HepG2 (cell line): Measurements from ENCODE around the gene HADH. TPM values are rescaled to one million over a fixed set of nuclear protein-coding genes. Genes with fewer than 3 reads are reported as not detected.

ENCODE experiments used
- ARID3A ChIP-seq: IDR thresholded peaks from 2 replicates; pipeline ENCODE4 v1.6.1; 2012; ENCODE audit warnings: low read depth, low read length, improper control_type of control experiment
- ATF1 ChIP-seq: IDR thresholded peaks from 2 replicates; pipeline ENCODE4 v1.6.1; 2016; ENCODE audit warnings: mild to moderate bottlenecking, control low read depth
- CBX1 ChIP-seq: IDR thresholded peaks from one replicate; pipeline ENCODE4 v1.6.1; 2016; ENCODE audit warnings: antibody characterized with exemption, low read depth
- HDAC1 ChIP-seq: sonication (generic); formaldehyde crosslinking; IDR thresholded peaks from 2 replicates; pipeline ENCODE4 v1.5.1; 2020; ENCODE audit warnings: mild to moderate bottlenecking, missing genetic modification reagents
- ISL2 ChIP-seq: sonication (generic); formaldehyde crosslinking; IDR thresholded peaks from 2 replicates; pipeline ENCODE4 v1.5.0; 2020; ENCODE audit warnings: missing genetic modification reagents
- KLF13 ChIP-seq: sonication (generic); formaldehyde crosslinking; IDR thresholded peaks from 2 replicates; pipeline ENCODE4 v1.4.0; 2020; ENCODE audit warnings: mild to moderate bottlenecking, missing genetic modification reagents
- MATR3 ChIP-seq: sonication (generic); formaldehyde crosslinking; IDR thresholded peaks from 2 replicates; pipeline ENCODE4 v1.4.0; 2020; ENCODE audit warnings: missing genetic modification reagents
- MBD4 ChIP-seq: IDR thresholded peaks from 2 replicates; pipeline ENCODE4 v1.6.1; 2012; ENCODE audit warnings: low read length, inconsistent platforms, borderline replicate concordance
- MEF2D ChIP-seq: sonication (generic); formaldehyde crosslinking; IDR thresholded peaks from 2 replicates; pipeline ENCODE4 v1.5.1; 2020; ENCODE audit warnings: mild to moderate bottlenecking, missing genetic modification reagents
- MTA3 ChIP-seq: sonication (generic); formaldehyde crosslinking; IDR thresholded peaks from 2 replicates; pipeline ENCODE4 v1.4.0; 2020; ENCODE audit warnings: missing genetic modification reagents
- NCOA1 ChIP-seq: sonication (generic); formaldehyde crosslinking; IDR thresholded peaks from 2 replicates; pipeline ENCODE4 v1.9.0; 2021; ENCODE audit warnings: missing genetic modification reagents
- PAXIP1 ChIP-seq: sonication (generic); formaldehyde crosslinking; conservative IDR thresholded peaks from 2 replicates; pipeline ENCODE4 v1.4.0; 2020; ENCODE audit warnings: mild to moderate bottlenecking, missing genetic modification reagents, moderate library complexity
- PCBP1 ChIP-seq: fragments of 200-400 bp; formaldehyde crosslinking; IDR thresholded peaks from 2 replicates; pipeline ENCODE4 v1.6.1; 2017; ENCODE audit warnings: mild to moderate bottlenecking, low read depth, low read length, borderline replicate concordance
- SMARCC2 ChIP-seq: fragments of 450-650 bp; IDR thresholded peaks from 2 replicates; pipeline ENCODE4 v1.6.1; 2017; ENCODE audit warnings: antibody characterized with exemption, mild to moderate bottlenecking
- SRSF4 ChIP-seq: fragments of 200-400 bp; formaldehyde crosslinking; IDR thresholded peaks from one replicate; pipeline ENCODE4 v1.6.1; 2018; ENCODE audit warnings: mild to moderate bottlenecking, low read depth, low read length, moderate library complexity; ENCODE audit not compliant: poor library complexity, severe bottlenecking
- ZFP36L1 ChIP-seq: sonication (generic); formaldehyde crosslinking; IDR thresholded peaks from 2 replicates; pipeline ENCODE4 v1.8.0; 2022; ENCODE audit warnings: mild to moderate bottlenecking, missing genetic modification reagents, moderate library complexity
- ZMYM2 ChIP-seq: sonication (generic); formaldehyde crosslinking; IDR thresholded peaks from 2 replicates; pipeline ENCODE4 v1.8.0; 2022; ENCODE audit warnings: mild to moderate bottlenecking, missing genetic modification reagents
- ZNF138 ChIP-seq: sonication (generic); formaldehyde crosslinking; IDR thresholded peaks from 2 replicates; pipeline ENCODE4 v1.5.0; 2020; ENCODE audit warnings: mild to moderate bottlenecking, low read depth, missing genetic modification reagents
- ZNF224 ChIP-seq: sonication (generic); formaldehyde crosslinking; IDR thresholded peaks from 2 replicates; pipeline ENCODE4 v1.5.0; 2020; ENCODE audit warnings: mild to moderate bottlenecking, missing genetic modification reagents
- ZNF597 ChIP-seq: sonication (generic); formaldehyde crosslinking; IDR thresholded peaks from 2 replicates; pipeline ENCODE4 v1.5.0; 2020; ENCODE audit warnings: missing genetic modification reagents
- ZNF800 ChIP-seq: sonication (generic); formaldehyde crosslinking; IDR thresholded peaks from 2 replicates; pipeline ENCODE4 v1.4.0; 2020; ENCODE audit warnings: missing genetic modification reagents
- ZNF878 ChIP-seq: sonication (generic); formaldehyde crosslinking; IDR thresholded peaks from 2 replicates; pipeline ENCODE4 v1.8.1; 2023; ENCODE audit warnings: mild to moderate bottlenecking, missing genetic modification reagents, moderate library complexity
- ZNF883 ChIP-seq: sonication (generic); formaldehyde crosslinking; IDR thresholded peaks from 2 replicates; pipeline ENCODE4 v1.5.1; 2020; ENCODE audit warnings: mild to moderate bottlenecking, missing genetic modification reagents; ENCODE audit errors: not compliant biosample characterization
- ZSCAN12 ChIP-seq: sonication (generic); formaldehyde crosslinking; IDR thresholded peaks from 2 replicates; pipeline ENCODE4 v1.9.0; 2021; ENCODE audit warnings: mild to moderate bottlenecking, missing genetic modification reagents
- polyA plus RNA-seq, 8 experiments: library from polyadenylated mRNA; depleted of rRNA in 3 of 8; stranded (reverse) in 7 of 8; unstranded in 1 of 8; fragments of >200 nt; fragmentation: Illumina TruSeq in 4 of 8; extraction: Trizol in 4 of 8; gene quantifications; 2 replicates each; pipeline versions ENCODE4 v1.2.1 to v1.2.3, GENCODE V29; 2011 to 2016; ENCODE audit warnings: low read depth in 4 of 8, missing spikeins in 1 of 8, mixed read lengths in 1 of 8; ENCODE audit not compliant: insufficient read depth in 1 of 8
- total RNA-seq, 5 experiments: library from RNA; depleted of rRNA; stranded (reverse); fragments of >200 nt; fragmentation: Illumina TruSeq; extraction: Trizol; gene quantifications; 2 replicates each; pipeline ENCODE4 v1.2.3, GENCODE V29; 2016; ENCODE audit warnings: low read depth in 1 of 5

HADH gene
- total and polyA plus RNA-seq, 2 of the 13 experiments (the other 11 are each of a cell fraction or from before 2014, with no cell fraction given) = 29.6 to 33.9 TPM

- no peak for TF ChIP-seq ZNF800 (CRISPR knock-in tag)
- TF ChIP-seq MTA3 (CRISPR knock-in tag) = no peak
- no peak for TF ChIP-seq SRSF4
- no peak for TF ChIP-seq MEF2D
- no peak for TF ChIP-seq ZNF138 (CRISPR knock-in tag)
- no peak for TF ChIP-seq HDAC1 (CRISPR knock-in tag)
- TF ChIP-seq KLF13 (CRISPR knock-in tag) = no peak
- no peak for TF ChIP-seq ATF1 (CRISPR knock-in tag)
- TF ChIP-seq ZNF883 (CRISPR knock-in tag) = no peak
- TF ChIP-seq ZSCAN12 (CRISPR knock-in tag) = no peak
- peak; percentile 78; the same call in 1 of the 2 replicates for TF ChIP-seq ISL2 (CRISPR knock-in tag)
- TF ChIP-seq PAXIP1 (CRISPR knock-in tag) = peak; percentile 58
- no peak for TF ChIP-seq ZFP36L1 (CRISPR knock-in tag)
- TF ChIP-seq ZNF878 (CRISPR knock-in tag) = no peak
- no peak for TF ChIP-seq SMARCC2
- no peak for TF ChIP-seq MBD4
- no peak for TF ChIP-seq ARID3A
- no peak for TF ChIP-seq ZNF597 (CRISPR knock-in tag)
- no peak for TF ChIP-seq ZNF224 (CRISPR knock-in tag)
- no peak for TF ChIP-seq MATR3 (CRISPR knock-in tag)
- TF ChIP-seq ZMYM2 = peak; percentile 42; the same call in 1 of the 2 replicates
- TF ChIP-seq CBX1 = no peak
- TF ChIP-seq PCBP1 = no peak
- TF ChIP-seq NCOA1 = no peak
Measured at GRCh38 chr4:107978716-107979451, 10.8 kb upstream of the HADH start (continued).
